Kidney (tissue), 14 donors: ENCODE data around the gene INPP5K. TPM values are rescaled to one million over a fixed set of nuclear protein-coding genes. Genes with fewer than 3 reads are reported as not detected.

Experiments used
- DNase-seq, 5 donors: peaks; one replicate each; pipeline ENCODE4 v3.0.0-alpha.2; 2013 to 2020
- FAIRE-seq: peaks from 2 replicates; lab custom pipeline; 2012; peaks lifted over from hg19 to GRCh38; lab: Jason Lieb, UNC
- H3K27ac ChIP-seq, 2 donors: one replicate each; pipeline ENCODE4 v1.7.0; 2013; ENCODE audit warnings: low read depth in 2 of 2, low read length in 2 of 2, inconsistent platforms in 1 of 2
- H3K27me3 ChIP-seq: one replicate; pipeline ENCODE4 v1.7.1; 2013; ENCODE audit warnings: low read length, inconsistent platforms; ENCODE audit not compliant: control insufficient read depth, insufficient read depth
- H3K36me3 ChIP-seq, 3 donors: one replicate each; pipeline versions ENCODE4 v1.7.0 to v1.7.1; 2013; ENCODE audit warnings: low read length in 3 of 3, control low read depth in 1 of 3, inconsistent platforms in 1 of 3; ENCODE audit not compliant: insufficient read depth in 3 of 3, control insufficient read depth in 2 of 3
- H3K4me1 ChIP-seq, 3 donors: one replicate each; pipeline versions ENCODE4 v1.7.0 to v1.7.1; 2013; ENCODE audit warnings: low read length in 3 of 3, inconsistent platforms in 1 of 3, low read depth in 1 of 3; ENCODE audit not compliant: control insufficient read depth in 2 of 3, insufficient read depth in 2 of 3
- H3K4me3 ChIP-seq, 3 donors: one replicate each; pipeline versions ENCODE4 v1.7.0 to v1.8.1; 2013; ENCODE audit warnings: low read length in 3 of 3, control low read depth in 1 of 3, inconsistent platforms in 1 of 3
- H3K9ac ChIP-seq, 3 donors: one replicate each; pipeline versions ENCODE4 v1.7.0 to v1.7.1; 2013; ENCODE audit warnings: low read length in 3 of 3, control low read depth in 1 of 3, inconsistent platforms in 1 of 3
- H3K9me3 ChIP-seq, 3 donors: one replicate each; pipeline versions ENCODE4 v1.7.0 to v1.7.1; 2013; ENCODE audit warnings: low read length in 3 of 3, control low read depth in 1 of 3, inconsistent platforms in 1 of 3; ENCODE audit not compliant: control insufficient read depth in 2 of 3, insufficient read depth in 1 of 3
- intact Hi-C: fragments of 100-400 bp; cut with DNase I; formaldehyde crosslinking; loops from one replicate; pipeline ENCODE4 v1.11.1; 2022
- polyA plus RNA-seq: library from polyadenylated mRNA; stranded (reverse); fragments of 350-450 nt; fragmentation: Illumina TruSeq; extraction: RNeasy Lipid Tissue Mini Kit (QIAGEN cat#74804); gene quantifications from one replicate; pipeline ENCODE4 v1.2.3, GENCODE V29; 2014; ENCODE audit warnings: low read depth, low replicate concordance; ENCODE audit not compliant: insufficient read depth
- total RNA-seq: library from RNA; stranded (reverse); fragmentation: NEBNext Ultra II Directional; extraction: Animal tissue kit (Norgen Biotek cat#: 25700); gene quantifications from one replicate; pipeline ENCODE4 v1.2.1, GENCODE V29; 2021
- TF ChIP-seq, protein P1 (sequence below): IDR thresholded peaks from 3 replicates; pipeline ENCODE4 v1.5.1; 2012; ENCODE audit warnings: mild to moderate bottlenecking, moderate library complexity, borderline replicate concordance; ENCODE audit not compliant: insufficient read depth; ENCODE audit errors: extremely low read depth
- donor health status: control.
- donor health status: control.
- donor health status: control.
- donor health status: control.
- donor health status: control.
- donor health status: DM: yes; HTN: yes; CAD: no.
- donor health status: Normal renal cell carcinoma (clear cell type).

The INPP5K gene
- total and polyA plus RNA-seq, 2 donors from 2014 or later: 36.1 to 46.2 TPM

DNA sequence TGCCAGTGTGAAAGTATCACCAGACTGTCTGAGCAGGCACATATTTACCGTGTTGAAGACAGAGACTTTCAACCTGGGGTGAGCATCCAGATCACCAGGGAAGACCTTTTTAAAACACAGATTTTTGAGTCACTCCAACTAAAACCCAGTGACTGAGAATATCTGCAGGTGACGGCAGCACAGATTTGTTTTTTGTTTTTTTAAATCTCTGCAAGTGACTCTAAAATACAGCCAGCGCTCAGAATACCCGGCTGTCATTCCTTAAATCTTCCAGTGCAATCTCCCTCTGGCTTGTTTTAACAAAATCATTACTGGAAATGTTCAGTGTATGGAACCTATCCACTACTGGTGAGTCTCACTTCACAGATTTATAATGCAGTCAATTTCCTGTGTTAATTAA is 19.3 kb upstream of the INPP5K start:
- H3K4me3 ChIP-seq: no peak overlapping the region
- intact Hi-C loops: no loop called here
- peaks cover 3 to 63% (median 38%) of the 10 kb centered on the region in 3 donors for H3K36me3 ChIP-seq
- H3K27me3 ChIP-seq: no peaks in the 10 kb centered on the region
- DNase-seq: no peak
- TF ChIP-seq, protein P1, sequence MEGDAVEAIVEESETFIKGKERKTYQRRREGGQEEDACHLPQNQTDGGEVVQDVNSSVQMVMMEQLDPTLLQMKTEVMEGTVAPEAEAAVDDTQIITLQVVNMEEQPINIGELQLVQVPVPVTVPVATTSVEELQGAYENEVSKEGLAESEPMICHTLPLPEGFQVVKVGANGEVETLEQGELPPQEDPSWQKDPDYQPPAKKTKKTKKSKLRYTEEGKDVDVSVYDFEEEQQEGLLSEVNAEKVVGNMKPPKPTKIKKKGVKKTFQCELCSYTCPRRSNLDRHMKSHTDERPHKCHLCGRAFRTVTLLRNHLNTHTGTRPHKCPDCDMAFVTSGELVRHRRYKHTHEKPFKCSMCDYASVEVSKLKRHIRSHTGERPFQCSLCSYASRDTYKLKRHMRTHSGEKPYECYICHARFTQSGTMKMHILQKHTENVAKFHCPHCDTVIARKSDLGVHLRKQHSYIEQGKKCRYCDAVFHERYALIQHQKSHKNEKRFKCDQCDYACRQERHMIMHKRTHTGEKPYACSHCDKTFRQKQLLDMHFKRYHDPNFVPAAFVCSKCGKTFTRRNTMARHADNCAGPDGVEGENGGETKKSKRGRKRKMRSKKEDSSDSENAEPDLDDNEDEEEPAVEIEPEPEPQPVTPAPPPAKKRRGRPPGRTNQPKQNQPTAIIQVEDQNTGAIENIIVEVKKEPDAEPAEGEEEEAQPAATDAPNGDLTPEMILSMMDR: no peak
- H3K9me3 ChIP-seq: no peaks in the 10 kb centered on the region
- no peak overlapping the region for H3K27ac ChIP-seq
- H3K9ac ChIP-seq: no peak overlapping the region
- no peak for FAIRE-seq
- H3K4me1 ChIP-seq: no peaks in the 10 kb centered on the region

DNA sequence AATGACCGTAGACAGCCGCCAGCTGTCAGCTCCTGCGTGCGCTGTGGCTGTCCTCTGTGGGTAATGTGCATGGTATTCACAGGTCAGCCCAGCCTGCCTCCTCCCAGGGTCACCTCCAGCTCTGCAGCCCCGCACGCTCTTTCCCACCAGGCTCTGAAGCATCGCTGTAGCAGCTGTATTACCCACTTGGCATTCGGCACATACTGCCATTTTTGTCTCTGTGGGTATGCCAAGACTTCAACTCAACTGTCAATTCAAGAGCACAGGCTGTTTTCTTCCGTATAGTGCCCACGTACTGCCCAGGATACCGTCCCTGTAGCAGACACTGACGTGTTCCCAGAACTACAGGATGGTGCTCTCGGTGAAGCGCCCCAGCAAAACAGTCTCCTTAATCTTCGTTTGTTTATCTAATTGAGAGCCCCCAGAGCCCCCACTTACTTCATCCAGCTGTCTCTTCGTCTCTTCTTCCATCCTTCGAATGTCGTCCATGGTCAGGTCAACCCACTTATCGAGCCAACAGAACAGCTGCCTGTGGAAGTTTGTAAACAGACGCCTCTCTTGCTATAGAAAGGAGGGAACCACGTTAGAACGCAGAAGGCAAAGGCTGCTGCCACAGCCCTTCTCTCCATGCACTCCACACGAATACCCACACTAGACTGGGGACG is 17.4 kb upstream of the INPP5K start:
- H3K9ac ChIP-seq: no peak overlapping the region
- intact Hi-C loops: no loop called here
- FAIRE-seq (no peak), DNase-seq (no peak)
- H3K9me3 ChIP-seq: no peaks in the 10 kb centered on the region
- no peaks in the 10 kb centered on the region for H3K27me3 ChIP-seq
- no peak overlapping the region for H3K4me3 ChIP-seq
- H3K36me3 ChIP-seq: peaks cover 3 to 59% (median 32%) of the 10 kb centered on the region in 3 donors
- no peaks in the 10 kb centered on the region for H3K4me1 ChIP-seq
- TF ChIP-seq, protein P1: no peak
- no peak overlapping the region for H3K27ac ChIP-seq

DNA sequence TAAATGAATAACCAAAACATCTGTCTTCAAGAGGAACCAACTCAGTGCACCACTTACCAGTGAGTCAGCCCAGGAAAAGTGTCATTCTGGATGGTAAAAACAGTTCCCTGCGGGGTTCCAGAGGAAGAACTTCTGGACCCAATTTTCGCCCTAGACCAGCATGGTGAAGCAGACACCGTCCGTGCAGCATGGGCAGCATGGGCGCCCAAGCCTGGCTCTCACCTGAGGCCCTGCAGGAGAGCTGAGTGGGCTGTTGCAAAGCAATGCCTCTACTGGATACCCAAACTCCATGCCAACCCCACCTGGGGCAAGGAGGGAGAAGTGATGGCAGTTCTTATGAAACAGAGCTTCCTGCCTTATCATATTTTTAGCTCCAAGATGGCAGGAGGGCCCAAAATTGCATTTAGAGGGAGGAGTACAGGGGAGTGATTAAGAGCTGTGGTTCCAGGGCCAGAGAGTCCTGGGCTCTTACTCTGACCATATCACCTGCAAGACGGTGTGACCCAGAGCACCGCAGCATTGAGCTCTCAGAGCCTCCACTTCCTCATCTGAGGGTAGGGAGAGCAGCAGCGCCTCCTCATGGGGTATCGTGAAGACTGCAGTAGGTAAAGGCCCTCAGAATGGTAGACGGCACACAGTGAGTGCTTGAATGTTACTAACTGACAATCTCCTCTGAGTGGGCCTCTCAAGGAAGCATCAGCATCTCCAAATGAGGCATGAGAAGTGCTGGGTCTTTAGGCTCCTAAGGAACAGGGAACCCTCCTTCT is 16.6 kb upstream of the INPP5K start:
- peaks cover 3 to 56% (median 25%) of the 10 kb centered on the region in 3 donors for H3K36me3 ChIP-seq
- no peaks in the 10 kb centered on the region for H3K9me3 ChIP-seq
- TF ChIP-seq, protein P1: no peak
- FAIRE-seq (no peak), DNase-seq (no peak)
- H3K4me3 ChIP-seq: no peak overlapping the region
- intact Hi-C loops: no loop called here
- H3K27ac ChIP-seq: no peak overlapping the region
- no peaks in the 10 kb centered on the region for H3K4me1 ChIP-seq
- no peak overlapping the region for H3K9ac ChIP-seq
- H3K27me3 ChIP-seq: no peaks in the 10 kb centered on the region
